T47D (cell line): ENCODE measurements around the gene TBCK.
"Not testable (repeated sequence)": the region's sequence is repeated elsewhere in the genome, so short reads cannot be mapped to it uniquely, and the experiment has no call there.

Source experiments
- DNase-seq, 2 experiments: peaks; one replicate each; pipeline versions ENCODE4 v3.0.0 to v3.0.0-alpha.2; 2011 to 2012; ENCODE audit warnings: low read depth in 1 of 2, low spot score in 1 of 2
- JUND ChIP-seq: IDR thresholded peaks from 2 replicates; pipeline ENCODE4 v1.6.1; 2012; ENCODE audit warnings: low read depth
- in situ Hi-C: cut with HindIII; loops from 2 replicates; pipeline ENCODE4 v1.10.0; 2016; ENCODE audit warnings: low sequenced_read_pairs, low pct_unique_long_range_greater_than_20kb

Gene TBCK

GRCh38 chr4:106231931-106232330 lies 84.1 kb downstream of the TBCK start:
- in situ Hi-C loops = no loop called here
- no peak for TF ChIP-seq JUND

GRCh38 chr4:106222548-106222947 lies 93.5 kb downstream of the TBCK start:
- no peak for TF ChIP-seq JUND
- DNase-seq = no peak
- in situ Hi-C loops = no loop called here

More at GRCh38 chr4:106231931-106232330, 84.1 kb downstream of the TBCK start:
- DNase-seq = no peak

- in situ Hi-C loops = not testable (repeated sequence)
Measured at GRCh38 chr4:106213291-106213690, 102.7 kb downstream of the TBCK start.

GRCh38 chr4:106210021-106210420 lies 106.0 kb downstream of the TBCK start:
- no peak for TF ChIP-seq JUND

More at GRCh38 chr4:106213291-106213690, 102.7 kb downstream of the TBCK start:
- not testable (repeated sequence) for DNase-seq

GRCh38 chr4:106208481-106209460 lies 107.2 kb downstream of the TBCK start:
- no peak for DNase-seq
- in situ Hi-C loops = no loop called here
- no peak for TF ChIP-seq JUND

More at GRCh38 chr4:106210021-106210420, 106.0 kb downstream of the TBCK start:
- no peak for DNase-seq
- in situ Hi-C loops = no loop called here

GRCh38 chr4:106201373-106201772 lies 114.6 kb downstream of the TBCK start:
- no peak for TF ChIP-seq JUND
- in situ Hi-C loops = no loop called here
- DNase-seq = peak in 1 of 2 experiments; percentile 10

GRCh38 chr4:106195435-106195950 lies 120.5 kb downstream of the TBCK start:
- DNase-seq = no peak
- in situ Hi-C loops = no loop called here
- TF ChIP-seq JUND = no peak

- in situ Hi-C loops = no loop called here
- TF ChIP-seq JUND = no peak
- no peak for DNase-seq
Measured at GRCh38 chr4:106194801-106195200, 121.2 kb downstream of the TBCK start.

- no peak for DNase-seq
- in situ Hi-C loops = no loop called here
- no peak for TF ChIP-seq JUND
Measured at GRCh38 chr4:106192131-106192530, 123.9 kb downstream of the TBCK start.

GRCh38 chr4:106186201-106186600 lies 129.8 kb downstream of the TBCK start:
- in situ Hi-C loops = no loop called here
- no peak for TF ChIP-seq JUND
- DNase-seq = no peak

- in situ Hi-C loops = no loop called here
- no peak for DNase-seq
- TF ChIP-seq JUND = no peak
Measured at GRCh38 chr4:106183551-106183950, 132.5 kb downstream of the TBCK start.

GRCh38 chr4:106172861-106173260 lies 143.1 kb downstream of the TBCK start:
- DNase-seq = no peak
- in situ Hi-C loops = no loop called here
- no peak for TF ChIP-seq JUND

GRCh38 chr4:106165351-106166010 lies 150.5 kb downstream of the TBCK start:
- in situ Hi-C loops = no loop called here
- no peak for DNase-seq
- no peak for TF ChIP-seq JUND
